BE2C (cell line): ENCODE data around the gene RAB6B.

Experiments used
- DNase-seq: peaks from one replicate; pipeline ENCODE4 v3.0.0-alpha.2; 2020
- H3K27me3 ChIP-seq: fragments of 250-450 bp; sonication (Bioruptor Pico); 2 replicates; pipeline ENCODE4 v1.5.1; 2020; ENCODE audit warnings: mild to moderate bottlenecking
- H3K36me3 ChIP-seq: fragments of 250-450 bp; sonication (Bioruptor Pico); 2 replicates; pipeline ENCODE4 v1.5.1; 2020; ENCODE audit warnings: mild to moderate bottlenecking
- H3K4me1 ChIP-seq: fragments of 250-450 bp; sonication (Bioruptor Pico); 2 replicates; pipeline ENCODE4 v1.5.1; 2020
- H3K4me3 ChIP-seq: 2 replicates; pipeline ENCODE4 v1.5.1; 2011; ENCODE audit warnings: low read depth, low read length
- H3K9me3 ChIP-seq: fragments of 250-450 bp; sonication (Bioruptor Pico); 2 replicates; pipeline ENCODE4 v1.5.1; 2020
- TF ChIP-seq, protein P1 (sequence below): IDR thresholded peaks from 2 replicates; pipeline ENCODE4 v1.5.1; 2012; ENCODE audit warnings: mild to moderate bottlenecking, low read depth, low read length

RAB6B gene

DNA sequence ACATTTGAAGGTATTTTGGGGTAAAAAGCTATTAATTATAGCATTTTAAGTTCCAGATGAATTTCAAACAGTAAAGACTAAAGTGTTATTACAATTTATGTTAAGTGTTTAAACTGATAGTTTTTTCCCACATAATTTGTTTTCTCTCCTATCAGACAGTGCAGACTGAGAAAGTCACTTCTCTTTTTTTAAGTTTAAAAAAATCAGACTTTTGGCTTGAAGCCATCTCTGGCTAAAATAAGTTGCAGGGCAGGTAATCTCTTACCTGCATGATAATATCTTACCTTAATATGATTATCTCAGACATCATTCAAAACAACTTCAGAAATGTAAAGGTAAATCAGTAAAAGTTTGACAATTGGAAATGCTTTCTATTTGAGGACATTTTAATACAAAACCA lies 21.5 kb upstream of the RAB6B start:
- Histone ChIP-seq H3K27me3 (peaks cover 8% of the 10 kb centered on the region), H3K9me3 (no peaks in the 10 kb centered on the region), H3K36me3 (no peaks in the 10 kb centered on the region), H3K4me3 (no peak overlapping the region), H3K4me1 (no peaks in the 10 kb centered on the region)
- DNase-seq, result no peak
- TF ChIP-seq, protein P1, sequence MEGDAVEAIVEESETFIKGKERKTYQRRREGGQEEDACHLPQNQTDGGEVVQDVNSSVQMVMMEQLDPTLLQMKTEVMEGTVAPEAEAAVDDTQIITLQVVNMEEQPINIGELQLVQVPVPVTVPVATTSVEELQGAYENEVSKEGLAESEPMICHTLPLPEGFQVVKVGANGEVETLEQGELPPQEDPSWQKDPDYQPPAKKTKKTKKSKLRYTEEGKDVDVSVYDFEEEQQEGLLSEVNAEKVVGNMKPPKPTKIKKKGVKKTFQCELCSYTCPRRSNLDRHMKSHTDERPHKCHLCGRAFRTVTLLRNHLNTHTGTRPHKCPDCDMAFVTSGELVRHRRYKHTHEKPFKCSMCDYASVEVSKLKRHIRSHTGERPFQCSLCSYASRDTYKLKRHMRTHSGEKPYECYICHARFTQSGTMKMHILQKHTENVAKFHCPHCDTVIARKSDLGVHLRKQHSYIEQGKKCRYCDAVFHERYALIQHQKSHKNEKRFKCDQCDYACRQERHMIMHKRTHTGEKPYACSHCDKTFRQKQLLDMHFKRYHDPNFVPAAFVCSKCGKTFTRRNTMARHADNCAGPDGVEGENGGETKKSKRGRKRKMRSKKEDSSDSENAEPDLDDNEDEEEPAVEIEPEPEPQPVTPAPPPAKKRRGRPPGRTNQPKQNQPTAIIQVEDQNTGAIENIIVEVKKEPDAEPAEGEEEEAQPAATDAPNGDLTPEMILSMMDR, result no peak

GRCh38 chr3:133915685-133916658 lies 20.3 kb upstream of the RAB6B start:
- H3K27me3 ChIP-seq, result peaks cover 8% of the 10 kb centered on the region
- TF ChIP-seq, protein P1, result no peak
- no peaks in the 10 kb centered on the region for H3K36me3 ChIP-seq
- no peak overlapping the region for H3K4me3 ChIP-seq
- no peaks in the 10 kb centered on the region for H3K9me3 ChIP-seq
- H3K4me1 ChIP-seq, result no peaks in the 10 kb centered on the region
- no peak for DNase-seq

DNA sequence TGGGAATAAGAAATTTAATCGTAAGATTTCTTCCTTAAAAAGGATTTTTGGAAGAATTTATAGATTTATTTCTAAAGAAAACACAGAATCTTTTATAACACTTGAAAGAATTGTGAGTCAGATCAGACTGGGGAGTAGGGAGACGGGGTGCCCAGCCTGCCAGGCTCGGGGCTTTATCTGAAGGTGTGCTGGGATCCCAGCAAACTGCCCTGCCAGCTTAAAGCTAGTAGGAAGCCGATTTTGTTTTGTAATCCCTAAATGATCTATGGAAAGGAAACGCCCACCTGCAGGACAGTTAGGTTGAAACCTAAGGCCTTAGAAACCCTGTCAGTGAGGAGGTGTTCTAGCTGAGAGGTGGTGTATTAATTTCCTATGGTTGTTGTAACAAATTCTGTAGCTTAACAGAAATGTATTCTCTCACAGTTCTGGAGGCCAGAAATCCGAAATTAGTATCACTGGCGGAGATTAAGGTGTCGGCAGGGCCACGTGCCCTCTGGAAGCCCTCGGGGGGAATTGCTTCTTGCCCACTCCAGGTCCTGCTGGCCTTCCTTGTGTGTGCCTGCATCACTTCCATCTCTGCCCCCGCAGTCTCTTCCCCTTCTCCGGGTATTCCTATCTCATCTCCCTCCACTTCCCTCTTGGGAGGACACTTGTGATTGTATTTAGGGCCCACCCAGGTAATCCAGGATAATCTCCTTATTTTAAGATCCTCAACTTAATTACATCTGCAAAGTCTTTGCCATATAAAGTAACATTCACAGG lies 19.3 kb upstream of the RAB6B start:
- Histone ChIP-seq H3K9me3 (no peaks in the 10 kb centered on the region), H3K27me3 (peaks cover 8% of the 10 kb centered on the region), H3K4me3 (no peak overlapping the region), H3K36me3 (no peaks in the 10 kb centered on the region), H3K4me1 (no peaks in the 10 kb centered on the region)
- DNase-seq, result no peak
- TF ChIP-seq, protein P1, result no peak

DNA sequence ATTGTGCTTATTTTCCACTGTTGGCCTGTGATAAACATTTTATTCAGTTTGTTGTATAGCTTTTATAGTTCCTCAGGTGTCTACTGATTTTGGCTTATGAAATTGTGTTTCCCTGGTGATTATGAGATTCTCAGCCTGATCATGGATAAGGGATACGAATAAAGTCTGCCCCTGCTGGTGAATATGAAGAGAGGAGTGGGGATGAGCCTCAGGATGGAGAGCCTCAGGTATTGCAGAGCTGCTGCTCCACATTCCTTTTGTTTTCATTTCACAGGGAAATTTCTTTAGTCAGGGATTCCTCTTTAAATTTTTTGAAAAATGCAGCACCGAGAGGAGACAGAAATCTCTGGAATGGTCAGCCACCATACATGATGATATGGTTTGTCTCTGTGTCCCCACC lies 14.7 kb upstream of the RAB6B start:
- Histone ChIP-seq H3K36me3 (no peaks in the 10 kb centered on the region), H3K27me3 (peaks cover 8% of the 10 kb centered on the region), H3K4me3 (no peak overlapping the region), H3K9me3 (no peaks in the 10 kb centered on the region), H3K4me1 (no peaks in the 10 kb centered on the region)
- TF ChIP-seq, protein P1, result peak; percentile 41
- DNase-seq, result no peak

GRCh38 chr3:133905376-133905775 lies 9.7 kb upstream of the RAB6B start:
- H3K4me3 ChIP-seq, result no peak overlapping the region

More at GRCh38 chr3:133905376-133905775, 9.7 kb upstream of the RAB6B start:
- Histone ChIP-seq H3K36me3 (no peaks in the 10 kb centered on the region), H3K27me3 (peaks cover 14% of the 10 kb centered on the region), H3K9me3 (no peaks in the 10 kb centered on the region), H3K4me1 (no peaks in the 10 kb centered on the region)
- TF ChIP-seq, protein P1, result no peak
- DNase-seq, result no peak
